Dendritic cell treated with granulocyte-macrophage colony-stimulating factor and Interleukin-4, amounts not matched to agents 40 ng/mL and 50 ng/mL, for 4 days (primary cell): Measurements from ENCODE around the gene TBC1D1.

Source experiments
- H3K27ac Mint-ChIP-seq: one replicate; pipeline ENCODE4 v1.8.0; 2022; ENCODE audit warnings: mild to moderate bottlenecking, mixed read lengths
- H3K27me3 Mint-ChIP-seq: one replicate; pipeline ENCODE4 v1.8.0; 2022; ENCODE audit warnings: mild to moderate bottlenecking, mixed read lengths
- H3K36me3 Mint-ChIP-seq: one replicate; pipeline ENCODE4 v1.8.0; 2022; ENCODE audit warnings: low read depth, mixed read lengths
- H3K4me1 Mint-ChIP-seq: one replicate; pipeline ENCODE4 v1.8.0; 2022; ENCODE audit warnings: low read depth, mixed read lengths
- H3K4me3 Mint-ChIP-seq: one replicate; pipeline ENCODE4 v1.8.0; 2022; ENCODE audit warnings: mild to moderate bottlenecking, moderate library complexity, mixed read lengths
- H3K9me3 Mint-ChIP-seq: one replicate; pipeline ENCODE4 v1.8.0; 2022; ENCODE audit warnings: mixed read lengths
- intact Hi-C: fragments of 100-400 bp; cut with micrococcal nuclease; formaldehyde crosslinking; loops from one replicate; pipeline ENCODE4 v1.15.0; 2022

Gene TBC1D1

GRCh38 chr4:37890801-37891259 is at the start of gene TBC1D1:
Gene TBC1D1 (plus strand): TSS chr4:37891084. CDS start chr4:37902096, 11,012 bp downstream.
- peaks cover 39% of the 10 kb centered on the region for H3K4me1 Mint-ChIP-seq
- no peaks in the 10 kb centered on the region for H3K9me3 Mint-ChIP-seq
- intact Hi-C loops, result loop anchor here (10.0 kb wide), 1 partner anchor 66 kb away; the partner anchor contains the start of gene PGM2
- peak within 1 kb of the TSS; percentile 60 for H3K27ac Mint-ChIP-seq
- peaks cover 13% of the 10 kb centered on the region for H3K27me3 Mint-ChIP-seq
- H3K4me3 Mint-ChIP-seq, result peak within 1 kb of the TSS; percentile 74
- no peaks in the 10 kb centered on the region for H3K36me3 Mint-ChIP-seq

DNA sequence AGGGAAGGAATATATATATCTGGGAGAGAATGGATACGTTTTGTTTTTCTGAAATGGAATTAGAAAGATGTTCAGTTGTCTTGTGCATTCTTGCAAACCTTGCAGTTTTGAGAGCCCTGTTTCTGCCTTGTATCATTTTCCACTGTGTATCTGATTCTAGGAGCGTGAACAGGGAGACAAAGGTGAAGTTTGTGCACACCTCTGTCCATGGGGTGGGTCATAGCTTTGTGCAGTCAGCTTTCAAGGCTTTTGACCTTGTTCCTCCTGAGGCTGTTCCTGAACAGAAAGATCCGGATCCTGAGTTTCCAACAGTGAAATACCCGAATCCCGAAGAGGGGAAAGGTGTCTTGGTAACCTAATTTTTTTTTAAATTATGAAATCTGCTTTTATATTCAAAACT is 46.7 kb upstream of the TBC1D1 start:
- Mint-ChIP-seq H3K4me1 (peaks cover 13% of the 10 kb centered on the region), H3K27ac (no peak overlapping the region), H3K4me3 (no peak overlapping the region), H3K27me3 (no peaks in the 10 kb centered on the region), H3K9me3 (no peaks in the 10 kb centered on the region), H3K36me3 (peaks cover 80% of the 10 kb centered on the region)
- intact Hi-C loops, result no loop called here

GRCh38 chr4:37845201-37845600 is 45.7 kb upstream of the TBC1D1 start:
- H3K27me3 Mint-ChIP-seq, result no peaks in the 10 kb centered on the region
- H3K36me3 Mint-ChIP-seq, result peaks cover 78% of the 10 kb centered on the region
- H3K9me3 Mint-ChIP-seq, result no peaks in the 10 kb centered on the region
- peaks cover 13% of the 10 kb centered on the region for H3K4me1 Mint-ChIP-seq
- intact Hi-C loops, result no loop called here
- no peak overlapping the region for H3K27ac Mint-ChIP-seq
- no peak overlapping the region for H3K4me3 Mint-ChIP-seq

- H3K4me3 Mint-ChIP-seq, result no peak overlapping the region
- no peak overlapping the region for H3K27ac Mint-ChIP-seq
- no peaks in the 10 kb centered on the region for H3K9me3 Mint-ChIP-seq
- intact Hi-C loops, result no loop called here
- no peaks in the 10 kb centered on the region for H3K27me3 Mint-ChIP-seq
- peaks cover 68% of the 10 kb centered on the region for H3K36me3 Mint-ChIP-seq
- H3K4me1 Mint-ChIP-seq, result peaks cover 18% of the 10 kb centered on the region
These were observed 43.5 kb upstream of the TBC1D1 start for GRCh38 chr4:37847311-37847884.

DNA sequence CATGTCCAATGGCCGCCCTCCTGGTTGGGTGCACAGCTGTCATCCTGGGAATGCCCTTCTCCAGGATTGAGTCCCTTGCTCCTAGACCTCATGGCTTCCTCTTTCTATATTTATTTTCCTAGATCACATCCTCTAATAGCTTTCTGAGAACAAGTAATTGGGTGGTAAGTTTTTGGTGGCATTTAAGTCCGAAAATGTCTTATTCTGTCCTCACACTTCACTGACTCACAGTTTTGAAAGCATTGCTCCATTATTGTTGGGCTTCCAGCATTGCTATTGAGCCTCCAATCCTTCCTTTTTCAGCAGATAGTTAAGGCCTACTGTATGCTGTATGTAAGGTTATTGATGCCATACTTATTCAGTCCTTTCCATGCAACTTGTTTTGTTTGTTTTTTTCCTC is 38.5 kb upstream of the TBC1D1 start:
- H3K4me1 Mint-ChIP-seq, result peaks cover 30% of the 10 kb centered on the region
- peak overlapping the region; percentile 31 for H3K27ac Mint-ChIP-seq
- intact Hi-C loops, result no loop called here
- H3K27me3 Mint-ChIP-seq, result no peaks in the 10 kb centered on the region
- H3K9me3 Mint-ChIP-seq, result no peaks in the 10 kb centered on the region
- no peak overlapping the region for H3K4me3 Mint-ChIP-seq
- peaks cover 68% of the 10 kb centered on the region for H3K36me3 Mint-ChIP-seq

DNA sequence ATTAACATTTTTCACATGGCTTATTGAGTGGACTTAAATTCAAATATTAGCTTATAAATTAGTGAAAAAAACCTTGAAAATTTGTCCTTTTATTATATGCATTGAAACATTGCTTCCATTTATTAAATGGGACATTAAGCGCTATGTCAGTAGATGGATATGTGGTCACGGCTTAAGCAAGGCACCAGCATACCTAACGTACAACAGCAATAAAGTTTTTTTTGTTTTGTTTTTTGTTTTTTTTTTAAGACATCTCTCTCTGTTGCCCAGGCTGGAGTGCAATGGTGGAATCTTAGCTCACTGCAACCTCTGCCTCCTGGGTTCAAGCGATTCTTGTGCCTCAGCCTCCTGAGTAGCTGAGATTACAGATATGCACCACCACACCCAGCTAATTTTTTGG is 32.8 kb upstream of the TBC1D1 start:
- intact Hi-C loops, result no loop called here
- Mint-ChIP-seq H3K4me1 (peaks cover 20% of the 10 kb centered on the region), H3K36me3 (peaks cover 59% of the 10 kb centered on the region), H3K4me3 (no peak overlapping the region), H3K9me3 (no peaks in the 10 kb centered on the region), H3K27ac (no peak overlapping the region), H3K27me3 (no peaks in the 10 kb centered on the region)

DNA sequence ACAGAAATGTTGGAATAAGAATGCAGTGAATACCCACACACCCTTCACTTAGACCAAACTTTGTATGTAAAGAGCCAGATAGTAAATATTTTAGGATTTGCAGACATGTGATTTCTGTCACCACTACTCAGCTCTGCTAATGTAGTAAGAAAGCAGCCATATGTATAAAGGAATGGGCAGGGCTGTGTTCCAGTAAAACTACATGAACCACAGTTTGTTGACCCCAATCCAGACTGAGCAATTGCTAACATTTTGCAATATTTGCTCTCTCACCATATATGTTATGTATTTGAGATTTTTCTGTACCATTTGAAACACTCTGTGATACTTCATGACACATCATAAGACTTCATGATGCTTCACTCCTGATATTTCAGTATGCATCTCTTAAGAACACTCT is 32.0 kb upstream of the TBC1D1 start:
- intact Hi-C loops, result no loop called here
- Mint-ChIP-seq H3K27ac (no peak overlapping the region), H3K4me3 (no peak overlapping the region), H3K27me3 (no peaks in the 10 kb centered on the region), H3K9me3 (no peaks in the 10 kb centered on the region), H3K36me3 (peaks cover 59% of the 10 kb centered on the region), H3K4me1 (peaks cover 21% of the 10 kb centered on the region)

DNA sequence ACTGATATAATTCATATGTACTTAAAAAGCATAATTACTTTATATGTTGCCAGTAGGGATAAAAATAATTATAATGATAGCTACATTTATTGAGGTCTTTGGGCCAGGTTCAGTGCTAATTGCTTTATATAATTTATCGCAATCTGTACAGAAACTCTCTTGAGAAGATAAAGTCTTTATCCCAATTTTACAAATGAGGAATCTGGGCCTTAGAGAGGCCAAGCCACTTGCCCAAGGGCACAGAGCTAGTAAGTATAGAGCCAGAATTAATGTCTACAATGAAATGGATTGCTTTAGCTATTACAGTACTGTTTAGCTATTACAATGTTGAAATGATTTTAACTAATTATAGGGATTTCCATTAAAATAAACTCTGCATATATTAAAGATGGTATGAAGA is 30.6 kb upstream of the TBC1D1 start:
- Mint-ChIP-seq H3K4me1 (peaks cover 26% of the 10 kb centered on the region), H3K4me3 (no peak overlapping the region), H3K36me3 (peaks cover 49% of the 10 kb centered on the region), H3K9me3 (no peaks in the 10 kb centered on the region), H3K27ac (no peak overlapping the region), H3K27me3 (no peaks in the 10 kb centered on the region)
- intact Hi-C loops, result no loop called here

DNA sequence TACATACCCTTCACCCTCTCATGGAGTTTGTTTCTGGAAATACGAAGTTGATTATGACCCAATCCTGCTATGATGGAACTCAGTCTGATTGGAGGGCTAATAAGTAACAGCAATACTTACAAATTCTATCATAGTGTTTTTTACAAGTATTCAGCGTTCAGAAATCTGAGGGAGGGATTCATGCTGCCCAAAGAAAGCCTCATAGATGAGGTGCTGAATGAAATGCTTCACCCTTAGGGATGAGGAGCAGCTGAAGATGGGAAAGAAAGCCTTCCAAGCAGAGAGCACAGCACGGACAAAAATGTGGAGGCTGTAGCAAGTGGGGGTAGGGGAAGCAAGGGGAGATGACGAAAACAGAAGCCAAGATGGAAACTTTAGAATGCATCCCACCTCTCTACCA is 27.9 kb upstream of the TBC1D1 start:
- intact Hi-C loops, result no loop called here
- no peak overlapping the region for H3K4me3 Mint-ChIP-seq
- peaks cover 50% of the 10 kb centered on the region for H3K36me3 Mint-ChIP-seq
- H3K27ac Mint-ChIP-seq, result no peak overlapping the region
- H3K27me3 Mint-ChIP-seq, result peaks cover 7% of the 10 kb centered on the region
- peaks cover 48% of the 10 kb centered on the region for H3K4me1 Mint-ChIP-seq
- peaks cover 8% of the 10 kb centered on the region for H3K9me3 Mint-ChIP-seq

- Mint-ChIP-seq H3K9me3 (peaks cover 9% of the 10 kb centered on the region), H3K36me3 (peaks cover 55% of the 10 kb centered on the region), H3K4me3 (peak overlapping the region; percentile 42), H3K27me3 (peaks cover 8% of the 10 kb centered on the region), H3K27ac (peak overlapping the region; percentile 54), H3K4me1 (peaks cover 49% of the 10 kb centered on the region)
- intact Hi-C loops, result no loop called here
These were observed 26.1 kb upstream of the TBC1D1 start for GRCh38 chr4:37864786-37865185.

GRCh38 chr4:37865450-37865849 is 25.4 kb upstream of the TBC1D1 start:
- H3K27me3 Mint-ChIP-seq, result peaks cover 8% of the 10 kb centered on the region
- H3K4me3 Mint-ChIP-seq, result no peak overlapping the region
- H3K9me3 Mint-ChIP-seq, result peaks cover 9% of the 10 kb centered on the region
- H3K4me1 Mint-ChIP-seq, result peaks cover 49% of the 10 kb centered on the region
- H3K27ac Mint-ChIP-seq, result peak overlapping the region; percentile 54
- intact Hi-C loops, result no loop called here
- peaks cover 55% of the 10 kb centered on the region for H3K36me3 Mint-ChIP-seq

DNA sequence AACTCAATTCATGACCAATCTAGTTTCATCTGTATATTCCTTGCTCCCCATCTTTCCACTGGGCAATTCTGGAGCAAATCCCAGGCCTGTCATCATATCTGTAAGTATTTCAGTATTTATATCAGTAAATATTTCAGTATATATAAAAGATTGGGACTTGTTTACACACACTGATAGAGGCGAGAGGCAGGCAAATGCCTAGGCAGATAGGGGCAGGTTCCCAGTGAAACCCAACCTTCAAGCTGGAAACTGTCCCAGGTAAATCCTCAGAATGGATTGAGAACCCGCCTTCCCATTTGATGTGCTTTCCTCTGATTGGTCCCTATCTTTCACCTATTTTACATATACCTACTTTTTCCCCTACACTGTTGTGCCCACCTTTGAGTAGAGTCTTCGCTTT is 23.8 kb upstream of the TBC1D1 start:
- peak overlapping the region; percentile 46 for H3K27ac Mint-ChIP-seq
- H3K4me3 Mint-ChIP-seq, result no peak overlapping the region
- H3K4me1 Mint-ChIP-seq, result peaks cover 54% of the 10 kb centered on the region
- peaks cover 8% of the 10 kb centered on the region for H3K27me3 Mint-ChIP-seq
- peaks cover 9% of the 10 kb centered on the region for H3K9me3 Mint-ChIP-seq
- intact Hi-C loops, result no loop called here
- peaks cover 60% of the 10 kb centered on the region for H3K36me3 Mint-ChIP-seq

- Mint-ChIP-seq H3K27me3 (peaks cover 8% of the 10 kb centered on the region), H3K36me3 (peaks cover 55% of the 10 kb centered on the region), H3K9me3 (peaks cover 9% of the 10 kb centered on the region), H3K4me1 (peaks cover 50% of the 10 kb centered on the region), H3K4me3 (no peak overlapping the region), H3K27ac (no peak overlapping the region)
- intact Hi-C loops, result no loop called here
These were observed 22.6 kb upstream of the TBC1D1 start for GRCh38 chr4:37868238-37868637.

DNA sequence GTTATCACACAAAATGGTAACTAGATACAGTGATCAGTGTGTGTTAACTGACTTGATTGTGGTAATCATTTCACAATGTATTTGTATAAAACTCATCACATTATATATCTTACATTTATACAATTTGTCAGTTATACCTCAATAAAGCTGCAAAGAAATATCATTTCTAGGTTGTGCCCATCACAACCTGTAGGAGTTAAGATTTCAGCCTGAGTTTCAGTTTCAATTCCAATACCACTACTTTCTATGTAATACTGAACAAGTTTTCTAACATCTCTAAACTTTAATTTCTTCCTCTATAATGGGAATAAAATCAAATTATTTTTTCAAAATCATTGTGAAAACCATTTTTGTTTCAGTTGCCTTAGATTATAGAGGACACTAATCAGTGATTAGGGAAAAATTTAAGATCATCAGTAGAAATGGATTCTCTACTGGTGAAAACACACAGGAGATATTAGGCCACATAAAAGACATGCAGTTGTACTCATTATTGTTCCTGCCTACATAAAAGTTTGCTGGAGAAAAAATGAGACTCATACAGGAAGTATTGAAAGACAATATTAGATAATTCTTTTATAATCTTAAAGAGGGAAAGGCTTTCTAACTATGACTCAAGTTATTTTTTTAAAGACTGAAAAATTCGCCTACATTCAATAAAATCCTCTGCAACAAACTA is 18.4 kb upstream of the TBC1D1 start:
- H3K9me3 Mint-ChIP-seq, result peaks cover 6% of the 10 kb centered on the region
- H3K4me1 Mint-ChIP-seq, result peaks cover 22% of the 10 kb centered on the region
- H3K4me3 Mint-ChIP-seq, result no peak overlapping the region
- no peak overlapping the region for H3K27ac Mint-ChIP-seq
- intact Hi-C loops, result no loop called here
- peaks cover 39% of the 10 kb centered on the region for H3K36me3 Mint-ChIP-seq
- peaks cover 5% of the 10 kb centered on the region for H3K27me3 Mint-ChIP-seq

DNA sequence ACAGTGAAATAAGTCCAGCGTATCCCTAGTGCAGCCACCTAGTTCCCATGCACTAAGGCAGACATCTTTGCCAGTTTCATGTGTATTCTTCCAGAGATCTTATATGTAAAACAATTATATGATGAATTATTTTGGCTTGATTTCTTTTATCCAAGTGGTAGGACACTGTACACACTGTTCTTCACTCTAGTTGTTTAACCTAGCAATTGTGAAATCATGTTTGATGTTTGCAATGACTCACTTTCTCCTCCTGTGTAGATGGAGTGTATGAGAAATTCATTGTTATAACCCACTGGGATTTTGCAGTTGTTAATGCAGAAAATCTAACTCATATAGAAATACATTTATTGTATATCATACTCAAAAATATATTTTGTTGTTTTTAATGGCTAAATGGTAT is 17.5 kb upstream of the TBC1D1 start:
- Mint-ChIP-seq H3K4me3 (no peak overlapping the region), H3K9me3 (no peaks in the 10 kb centered on the region), H3K36me3 (peaks cover 29% of the 10 kb centered on the region), H3K4me1 (peaks cover 16% of the 10 kb centered on the region), H3K27me3 (no peaks in the 10 kb centered on the region), H3K27ac (no peak overlapping the region)
- intact Hi-C loops, result no loop called here
